ENCODE data around the gene OR5M10.
"Not testable (repeated sequence)": the region's sequence is repeated elsewhere in the genome, so short reads cannot be mapped to it uniquely, and the experiment has no call there.

OR5M10 gene

GRCh38 chr11:56577621-56578020 is at the start of gene OR5M10:
Gene OR5M10, minus strand, starts transcription at chr11:56577721. Its CDS starts 0 bp downstream, at chr11:56577721.
- ATAC-seq, result no peak
- DNase-seq, result no peak

- ATAC-seq (no peak), DNase-seq (no peak)
These were observed 48.4 kb upstream of the OR5M10 start for GRCh38 chr11:56625946-56626345.

GRCh38 chr11:56624661-56625110 is 47.2 kb upstream of the OR5M10 start:
- no peak for ATAC-seq

GRCh38 chr11:56611174-56611573 is 33.7 kb upstream of the OR5M10 start:
- no peak for DNase-seq
- no peak for ATAC-seq

More at GRCh38 chr11:56624661-56625110, 47.2 kb upstream of the OR5M10 start:
- DNase-seq, result no peak

- DNase-seq, ATAC-seq: not testable (repeated sequence)
These were observed 14.7 kb upstream of the OR5M10 start for GRCh38 chr11:56592088-56592717.

- no peak for DNase-seq
- no peak for ATAC-seq
These were observed 18.9 kb downstream of the OR5M10 start for GRCh38 chr11:56558574-56558973.

GRCh38 chr11:56554691-56555090 is 22.8 kb downstream of the OR5M10 start:
- not testable (repeated sequence) for ATAC-seq, DNase-seq

- ATAC-seq, result no peak
- no peak for DNase-seq
These were observed 32.0 kb downstream of the OR5M10 start for GRCh38 chr11:56545531-56545930.

GRCh38 chr11:56543739-56544138 is 33.8 kb downstream of the OR5M10 start:
- no peak for ATAC-seq
- no peak for DNase-seq

- no peak for ATAC-seq
- no peak for DNase-seq
These were observed 34.4 kb downstream of the OR5M10 start, which contains the start of gene OR5M11 for GRCh38 chr11:56543157-56543556. Gene OR5M11, minus strand, starts transcription at chr11:56543257. Its CDS starts 0 bp downstream, at chr11:56543257.

GRCh38 chr11:56533054-56533740 is 44.3 kb downstream of the OR5M10 start:
- no peak for ATAC-seq
- DNase-seq, result no peak

- DNase-seq (no peak), ATAC-seq (no peak)
These were observed 45.7 kb downstream of the OR5M10 start for GRCh38 chr11:56531856-56532255.

Data from stimulated activated naive CD8-positive, alpha-beta T cell treated with anti-CD3 and anti-CD28 coated beads, Interleukin-15, Interleukin-2, amounts not matched to agents 100 U/mL and 50 U/mL, for 24 hours (primary cell).